ENCODE measurements around the gene ZDHHC24.

The ZDHHC24 gene

GRCh38 chr11:66529069-66529468 is 16.8 kb downstream of the ZDHHC24 start:
- H3K4me3 ChIP-seq (replicated peaks in 1 of 2; ENCODE audit: low read depth in 2 of 2, low read length in 2 of 2) = no peak overlapping the region
- no peak for TF ChIP-seq CTCF (IDR thresholded peaks at IDR 0.05; ENCODE audit: low read depth, low read length)
- no peak for DNase-seq (ENCODE audit: low read depth in 2 of 2)

- DNase-seq (ENCODE audit: low read depth in 2 of 2) = no peak
- no peak overlapping the region for H3K4me3 ChIP-seq (replicated peaks in 1 of 2; ENCODE audit: low read depth in 2 of 2, low read length in 2 of 2)
- no peak for TF ChIP-seq CTCF (IDR thresholded peaks at IDR 0.05; ENCODE audit: low read depth, low read length)
Measured at GRCh38 chr11:66524304-66525040, 21.4 kb downstream of the ZDHHC24 start.

- TF ChIP-seq CTCF (IDR thresholded peaks at IDR 0.05; ENCODE audit: low read depth, low read length) = no peak
- H3K4me3 ChIP-seq (replicated peaks in 1 of 2; ENCODE audit: low read depth in 2 of 2, low read length in 2 of 2) = no peak overlapping the region
- DNase-seq (ENCODE audit: low read depth in 2 of 2) = no peak
Measured at GRCh38 chr11:66523611-66524010, 22.2 kb downstream of the ZDHHC24 start.

- H3K4me3 ChIP-seq (replicated peaks in 1 of 2; ENCODE audit: low read depth in 2 of 2, low read length in 2 of 2) = peak overlapping the region; percentile 75 to 83
- TF ChIP-seq CTCF (IDR thresholded peaks at IDR 0.05; ENCODE audit: low read depth, low read length) = no peak
Measured at GRCh38 chr11:66510990-66511339, 34.9 kb downstream of the ZDHHC24 start.

GRCh38 chr11:66510271-66510989 is 35.4 kb downstream of the ZDHHC24 start, which contains the start of gene BBS1:
TSS of gene BBS1 (plus strand) at chr11:66510635. CDS start at chr11:66510660, 25 bp downstream.
- TF ChIP-seq CTCF (IDR thresholded peaks at IDR 0.05; ENCODE audit: low read depth, low read length) = no peak
- peak within 1 kb of the TSS; percentile 75 to 83 for H3K4me3 ChIP-seq (replicated peaks in 1 of 2; ENCODE audit: low read depth in 2 of 2, low read length in 2 of 2)
- peak; percentile 79 to 80 for DNase-seq (ENCODE audit: low read depth in 2 of 2)

More at GRCh38 chr11:66510990-66511339, 34.9 kb downstream of the ZDHHC24 start:
- DNase-seq (ENCODE audit: low read depth in 2 of 2) = no peak

GRCh38 chr11:66509131-66509561 is 36.7 kb downstream of the ZDHHC24 start:
- no peak for DNase-seq (ENCODE audit: low read depth in 2 of 2)
- TF ChIP-seq CTCF (IDR thresholded peaks at IDR 0.05; ENCODE audit: low read depth, low read length) = no peak

More at GRCh38 chr11:66509131-66509561, 36.7 kb downstream of the ZDHHC24 start:
- no peak overlapping the region for H3K4me3 ChIP-seq (replicated peaks in 1 of 2; ENCODE audit: low read depth in 2 of 2, low read length in 2 of 2)
